ENCODE results near the gene TCERG1L.

TCERG1L gene

GRCh38 chr10:131058799-131059198, 252.7 kb downstream of the TCERG1L start:
- no peak overlapping the region for H3K9ac ChIP-seq (ENCODE audit: low read depth in 1 of 2, low read length in 2 of 2)
- H3K4me1 ChIP-seq (ENCODE audit: control insufficient read depth in 1 of 2, insufficient read depth in 2 of 2, low read length in 2 of 2) = no peaks in the 10 kb centered on the region
- H3K27ac ChIP-seq (ENCODE audit: low read depth, low read length) = no peak overlapping the region
- no peaks in the 10 kb centered on the region for H3K36me3 ChIP-seq (ENCODE audit: control insufficient read depth in 1 of 2, insufficient read depth in 2 of 2, low read length in 2 of 2)
- peaks cover 0 to 3% of the 10 kb centered on the region in 2 donors for H3K9me3 ChIP-seq (ENCODE audit: control insufficient read depth in 1 of 2, low read length in 2 of 2)
- no peaks in the 10 kb centered on the region for H3K27me3 ChIP-seq (ENCODE audit: control insufficient read depth in 1 of 2, insufficient read depth in 2 of 2, low read length in 2 of 2)
- no peak overlapping the region for H3K4me3 ChIP-seq (ENCODE audit: low read depth in 1 of 2, low read length in 2 of 2)

GRCh38 chr10:131056781-131057180, 254.7 kb downstream of the TCERG1L start:
- Histone ChIP-seq H3K9ac (ENCODE audit: low read depth in 1 of 2, low read length in 2 of 2) (no peak overlapping the region), H3K27ac (ENCODE audit: low read depth, low read length) (no peak overlapping the region), H3K27me3 (ENCODE audit: control insufficient read depth in 1 of 2, insufficient read depth in 2 of 2, low read length in 2 of 2) (no peaks in the 10 kb centered on the region), H3K4me1 (ENCODE audit: control insufficient read depth in 1 of 2, insufficient read depth in 2 of 2, low read length in 2 of 2) (no peaks in the 10 kb centered on the region), H3K36me3 (ENCODE audit: control insufficient read depth in 1 of 2, insufficient read depth in 2 of 2, low read length in 2 of 2) (no peaks in the 10 kb centered on the region), H3K9me3 (ENCODE audit: control insufficient read depth in 1 of 2, low read length in 2 of 2) (peaks cover 2 to 3% of the 10 kb centered on the region in 2 donors), H3K4me3 (ENCODE audit: low read depth in 1 of 2, low read length in 2 of 2) (no peak overlapping the region)

- H3K9ac ChIP-seq (ENCODE audit: low read depth in 1 of 2, low read length in 2 of 2) = no peak overlapping the region
- no peak overlapping the region for H3K4me3 ChIP-seq (ENCODE audit: low read depth in 1 of 2, low read length in 2 of 2)
- no peaks in the 10 kb centered on the region for H3K36me3 ChIP-seq (ENCODE audit: control insufficient read depth in 1 of 2, insufficient read depth in 2 of 2, low read length in 2 of 2)
- no peaks in the 10 kb centered on the region for H3K27me3 ChIP-seq (ENCODE audit: control insufficient read depth in 1 of 2, insufficient read depth in 2 of 2, low read length in 2 of 2)
- no peaks in the 10 kb centered on the region for H3K4me1 ChIP-seq (ENCODE audit: control insufficient read depth in 1 of 2, insufficient read depth in 2 of 2, low read length in 2 of 2)
- no peak overlapping the region for H3K27ac ChIP-seq (ENCODE audit: low read depth, low read length)
- H3K9me3 ChIP-seq (ENCODE audit: control insufficient read depth in 1 of 2, low read length in 2 of 2) = peaks cover 3 to 7% of the 10 kb centered on the region in 2 donors
These were observed 255.4 kb downstream of the TCERG1L start for GRCh38 chr10:131056091-131056579.

GRCh38 chr10:131055437-131055836, 256.1 kb downstream of the TCERG1L start:
- Histone ChIP-seq H3K27me3 (ENCODE audit: control insufficient read depth in 1 of 2, insufficient read depth in 2 of 2, low read length in 2 of 2) (no peaks in the 10 kb centered on the region), H3K4me1 (ENCODE audit: control insufficient read depth in 1 of 2, insufficient read depth in 2 of 2, low read length in 2 of 2) (no peaks in the 10 kb centered on the region), H3K27ac (ENCODE audit: low read depth, low read length) (no peak overlapping the region), H3K36me3 (ENCODE audit: control insufficient read depth in 1 of 2, insufficient read depth in 2 of 2, low read length in 2 of 2) (no peaks in the 10 kb centered on the region), H3K9me3 (ENCODE audit: control insufficient read depth in 1 of 2, low read length in 2 of 2) (peaks cover 3 to 7% of the 10 kb centered on the region in 2 donors), H3K4me3 (ENCODE audit: low read depth in 1 of 2, low read length in 2 of 2) (no peak overlapping the region), H3K9ac (ENCODE audit: low read depth in 1 of 2, low read length in 2 of 2) (no peak overlapping the region)

GRCh38 chr10:131053192-131053591, 258.3 kb downstream of the TCERG1L start:
- no peak overlapping the region for H3K4me3 ChIP-seq (ENCODE audit: low read depth in 1 of 2, low read length in 2 of 2)
- H3K27ac ChIP-seq (ENCODE audit: low read depth, low read length) = no peak overlapping the region
- no peak overlapping the region for H3K9ac ChIP-seq (ENCODE audit: low read depth in 1 of 2, low read length in 2 of 2)
- peaks cover 0 to 7% of the 10 kb centered on the region in 2 donors for H3K9me3 ChIP-seq (ENCODE audit: control insufficient read depth in 1 of 2, low read length in 2 of 2)
- H3K36me3 ChIP-seq (ENCODE audit: control insufficient read depth in 1 of 2, insufficient read depth in 2 of 2, low read length in 2 of 2) = no peaks in the 10 kb centered on the region
- H3K27me3 ChIP-seq (ENCODE audit: control insufficient read depth in 1 of 2, insufficient read depth in 2 of 2, low read length in 2 of 2) = no peaks in the 10 kb centered on the region
- H3K4me1 ChIP-seq (ENCODE audit: control insufficient read depth in 1 of 2, insufficient read depth in 2 of 2, low read length in 2 of 2) = no peaks in the 10 kb centered on the region

- H3K4me1 ChIP-seq (ENCODE audit: control insufficient read depth in 1 of 2, insufficient read depth in 2 of 2, low read length in 2 of 2) = no peaks in the 10 kb centered on the region
- no peak overlapping the region for H3K4me3 ChIP-seq (ENCODE audit: low read depth in 1 of 2, low read length in 2 of 2)
- H3K27me3 ChIP-seq (ENCODE audit: control insufficient read depth in 1 of 2, insufficient read depth in 2 of 2, low read length in 2 of 2) = no peaks in the 10 kb centered on the region
- peaks cover 0 to 7% of the 10 kb centered on the region in 2 donors for H3K9me3 ChIP-seq (ENCODE audit: control insufficient read depth in 1 of 2, low read length in 2 of 2)
- no peak overlapping the region for H3K27ac ChIP-seq (ENCODE audit: low read depth, low read length)
- H3K9ac ChIP-seq (ENCODE audit: low read depth in 1 of 2, low read length in 2 of 2) = no peak overlapping the region
- H3K36me3 ChIP-seq (ENCODE audit: control insufficient read depth in 1 of 2, insufficient read depth in 2 of 2, low read length in 2 of 2) = no peaks in the 10 kb centered on the region
These were observed 261.3 kb downstream of the TCERG1L start for GRCh38 chr10:131050162-131050766.

GRCh38 chr10:131049016-131049415, 262.5 kb downstream of the TCERG1L start:
- H3K9ac ChIP-seq (ENCODE audit: low read depth in 1 of 2, low read length in 2 of 2) = no peak overlapping the region
- no peaks in the 10 kb centered on the region for H3K27me3 ChIP-seq (ENCODE audit: control insufficient read depth in 1 of 2, insufficient read depth in 2 of 2, low read length in 2 of 2)
- H3K9me3 ChIP-seq (ENCODE audit: control insufficient read depth in 1 of 2, low read length in 2 of 2) = peaks cover 0 to 7% of the 10 kb centered on the region in 2 donors
- H3K4me3 ChIP-seq (ENCODE audit: low read depth in 1 of 2, low read length in 2 of 2) = no peak overlapping the region
- H3K27ac ChIP-seq (ENCODE audit: low read depth, low read length) = no peak overlapping the region
- no peaks in the 10 kb centered on the region for H3K4me1 ChIP-seq (ENCODE audit: control insufficient read depth in 1 of 2, insufficient read depth in 2 of 2, low read length in 2 of 2)
- no peaks in the 10 kb centered on the region for H3K36me3 ChIP-seq (ENCODE audit: control insufficient read depth in 1 of 2, insufficient read depth in 2 of 2, low read length in 2 of 2)

- Histone ChIP-seq H3K27me3 (ENCODE audit: control insufficient read depth in 1 of 2, insufficient read depth in 2 of 2, low read length in 2 of 2) (no peaks in the 10 kb centered on the region), H3K9me3 (ENCODE audit: control insufficient read depth in 1 of 2, low read length in 2 of 2) (peaks cover 0 to 7% of the 10 kb centered on the region in 2 donors), H3K36me3 (ENCODE audit: control insufficient read depth in 1 of 2, insufficient read depth in 2 of 2, low read length in 2 of 2) (no peaks in the 10 kb centered on the region), H3K4me3 (ENCODE audit: low read depth in 1 of 2, low read length in 2 of 2) (no peak overlapping the region), H3K4me1 (ENCODE audit: control insufficient read depth in 1 of 2, insufficient read depth in 2 of 2, low read length in 2 of 2) (no peaks in the 10 kb centered on the region), H3K9ac (ENCODE audit: low read depth in 1 of 2, low read length in 2 of 2) (no peak overlapping the region), H3K27ac (ENCODE audit: low read depth, low read length) (no peak overlapping the region)
These were observed 262.9 kb downstream of the TCERG1L start for GRCh38 chr10:131048606-131049005.

GRCh38 chr10:131047501-131047900, 264.0 kb downstream of the TCERG1L start:
- Histone ChIP-seq H3K27ac (ENCODE audit: low read depth, low read length) (no peak overlapping the region), H3K4me3 (ENCODE audit: low read depth in 1 of 2, low read length in 2 of 2) (no peak overlapping the region), H3K27me3 (ENCODE audit: control insufficient read depth in 1 of 2, insufficient read depth in 2 of 2, low read length in 2 of 2) (no peaks in the 10 kb centered on the region), H3K9me3 (ENCODE audit: control insufficient read depth in 1 of 2, low read length in 2 of 2) (peaks cover 0 to 7% of the 10 kb centered on the region in 2 donors), H3K4me1 (ENCODE audit: control insufficient read depth in 1 of 2, insufficient read depth in 2 of 2, low read length in 2 of 2) (no peaks in the 10 kb centered on the region), H3K36me3 (ENCODE audit: control insufficient read depth in 1 of 2, insufficient read depth in 2 of 2, low read length in 2 of 2) (no peaks in the 10 kb centered on the region), H3K9ac (ENCODE audit: low read depth in 1 of 2, low read length in 2 of 2) (no peak overlapping the region)

- H3K27ac ChIP-seq (ENCODE audit: low read depth, low read length) = no peak overlapping the region
- H3K4me1 ChIP-seq (ENCODE audit: control insufficient read depth in 1 of 2, insufficient read depth in 2 of 2, low read length in 2 of 2) = no peaks in the 10 kb centered on the region
- H3K9me3 ChIP-seq (ENCODE audit: control insufficient read depth in 1 of 2, low read length in 2 of 2) = peaks cover 0 to 2% of the 10 kb centered on the region in 2 donors
- H3K9ac ChIP-seq (ENCODE audit: low read depth in 1 of 2, low read length in 2 of 2) = no peak overlapping the region
- H3K27me3 ChIP-seq (ENCODE audit: control insufficient read depth in 1 of 2, insufficient read depth in 2 of 2, low read length in 2 of 2) = no peaks in the 10 kb centered on the region
- H3K36me3 ChIP-seq (ENCODE audit: control insufficient read depth in 1 of 2, insufficient read depth in 2 of 2, low read length in 2 of 2) = no peaks in the 10 kb centered on the region
- H3K4me3 ChIP-seq (ENCODE audit: low read depth in 1 of 2, low read length in 2 of 2) = no peak overlapping the region
These were observed 265.3 kb downstream of the TCERG1L start for GRCh38 chr10:131046194-131046593.

Measured in duodenal mucosa (tissue), 2 donors.